ENCODE data around the gene WDFY2. TPM values are rescaled to one million over a fixed set of nuclear protein-coding genes. Genes with fewer than 3 reads are reported as not detected.

Gene WDFY2
- total RNA-seq, 1 donor from 2014 or later: 11.1 TPM

DNA sequence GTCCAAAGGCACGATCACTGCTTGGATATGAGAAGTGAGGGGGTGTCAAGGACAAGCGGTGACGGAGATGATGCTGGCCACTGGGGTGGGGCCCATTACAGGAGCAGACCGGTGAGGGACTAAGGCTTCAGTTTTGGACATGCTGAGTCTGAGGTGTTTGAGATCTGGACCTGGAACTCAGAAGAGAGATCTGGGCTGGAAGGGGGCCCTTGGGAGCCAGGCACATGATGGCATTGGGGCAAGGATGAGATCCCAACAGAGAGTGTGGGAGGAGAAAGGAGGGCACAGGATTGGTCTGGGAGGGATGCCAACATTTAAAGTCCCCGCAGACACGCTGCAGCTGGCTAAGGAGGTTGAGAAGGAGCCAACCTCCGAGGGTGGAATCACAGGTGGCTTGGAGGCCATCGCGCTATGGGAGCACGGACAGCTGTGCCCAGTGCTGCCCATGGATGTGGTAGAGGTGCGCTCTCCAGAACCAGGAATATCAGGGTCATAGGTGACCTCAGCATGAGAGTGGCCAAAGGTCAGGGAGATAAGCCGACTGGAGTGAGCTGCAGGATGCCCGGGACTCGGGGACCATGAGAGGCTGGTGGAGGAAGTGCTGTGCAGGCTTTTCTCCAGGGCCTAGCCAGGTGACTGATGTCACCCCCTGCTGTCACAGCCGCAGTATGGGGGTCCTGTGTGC, 197.9 kb downstream of the WDFY2 start:
- H3K36me3 ChIP-seq (ENCODE audit: control insufficient read depth, insufficient read depth, low read length): no peaks in the 10 kb centered on the region
- TF ChIP-seq, protein P1, sequence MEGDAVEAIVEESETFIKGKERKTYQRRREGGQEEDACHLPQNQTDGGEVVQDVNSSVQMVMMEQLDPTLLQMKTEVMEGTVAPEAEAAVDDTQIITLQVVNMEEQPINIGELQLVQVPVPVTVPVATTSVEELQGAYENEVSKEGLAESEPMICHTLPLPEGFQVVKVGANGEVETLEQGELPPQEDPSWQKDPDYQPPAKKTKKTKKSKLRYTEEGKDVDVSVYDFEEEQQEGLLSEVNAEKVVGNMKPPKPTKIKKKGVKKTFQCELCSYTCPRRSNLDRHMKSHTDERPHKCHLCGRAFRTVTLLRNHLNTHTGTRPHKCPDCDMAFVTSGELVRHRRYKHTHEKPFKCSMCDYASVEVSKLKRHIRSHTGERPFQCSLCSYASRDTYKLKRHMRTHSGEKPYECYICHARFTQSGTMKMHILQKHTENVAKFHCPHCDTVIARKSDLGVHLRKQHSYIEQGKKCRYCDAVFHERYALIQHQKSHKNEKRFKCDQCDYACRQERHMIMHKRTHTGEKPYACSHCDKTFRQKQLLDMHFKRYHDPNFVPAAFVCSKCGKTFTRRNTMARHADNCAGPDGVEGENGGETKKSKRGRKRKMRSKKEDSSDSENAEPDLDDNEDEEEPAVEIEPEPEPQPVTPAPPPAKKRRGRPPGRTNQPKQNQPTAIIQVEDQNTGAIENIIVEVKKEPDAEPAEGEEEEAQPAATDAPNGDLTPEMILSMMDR (IDR thresholded peaks at IDR 0.05; ENCODE audit: insufficient read depth, low read length, poor library complexity, severe bottlenecking): no peak
- no peak for DNase-seq (ENCODE audit: low read depth)
- no peak overlapping the region for H3K4me3 ChIP-seq (ENCODE audit: low read depth, low read length)
- no peaks in the 10 kb centered on the region for H3K27me3 ChIP-seq (ENCODE audit: control insufficient read depth, insufficient read depth, low read length)

DNA sequence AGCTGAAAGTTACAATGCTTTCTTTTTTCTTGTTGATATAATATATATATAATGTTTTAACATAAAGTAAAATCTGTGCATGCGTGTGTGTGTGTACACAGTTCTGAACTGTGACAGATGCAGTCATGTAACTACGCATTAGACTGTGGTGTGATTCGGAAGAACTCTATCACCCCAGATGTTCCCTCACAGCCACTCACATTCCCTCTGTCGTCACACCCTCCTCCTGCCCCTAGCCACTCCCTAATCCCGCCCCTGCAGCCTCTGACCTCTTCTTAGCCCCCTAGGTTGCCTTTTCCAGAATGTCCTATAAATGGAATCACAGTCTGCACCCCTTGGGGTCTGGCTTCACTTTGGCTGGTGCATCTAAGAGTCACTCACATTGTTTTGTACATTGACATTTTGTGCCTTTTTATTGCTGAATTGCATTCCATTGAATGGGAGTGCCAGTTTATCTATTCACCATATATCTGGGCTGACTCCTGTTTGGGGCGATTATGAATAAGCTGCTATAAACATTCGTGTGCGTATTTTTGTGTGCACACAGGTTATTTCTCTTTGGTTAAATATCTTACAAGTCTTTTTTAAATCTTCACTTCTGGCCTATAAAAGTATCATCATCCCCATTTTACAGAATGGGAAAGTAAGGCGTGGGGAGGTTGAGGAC, 199.3 kb downstream of the WDFY2 start:
- Histone ChIP-seq H3K4me3 (ENCODE audit: low read depth, low read length) (no peak overlapping the region), H3K27me3 (ENCODE audit: control insufficient read depth, insufficient read depth, low read length) (no peaks in the 10 kb centered on the region), H3K36me3 (ENCODE audit: control insufficient read depth, insufficient read depth, low read length) (no peaks in the 10 kb centered on the region)
- DNase-seq (ENCODE audit: low read depth): no peak
- TF ChIP-seq, protein P1 (IDR thresholded peaks at IDR 0.05; ENCODE audit: insufficient read depth, low read length, poor library complexity, severe bottlenecking): no peak

DNA sequence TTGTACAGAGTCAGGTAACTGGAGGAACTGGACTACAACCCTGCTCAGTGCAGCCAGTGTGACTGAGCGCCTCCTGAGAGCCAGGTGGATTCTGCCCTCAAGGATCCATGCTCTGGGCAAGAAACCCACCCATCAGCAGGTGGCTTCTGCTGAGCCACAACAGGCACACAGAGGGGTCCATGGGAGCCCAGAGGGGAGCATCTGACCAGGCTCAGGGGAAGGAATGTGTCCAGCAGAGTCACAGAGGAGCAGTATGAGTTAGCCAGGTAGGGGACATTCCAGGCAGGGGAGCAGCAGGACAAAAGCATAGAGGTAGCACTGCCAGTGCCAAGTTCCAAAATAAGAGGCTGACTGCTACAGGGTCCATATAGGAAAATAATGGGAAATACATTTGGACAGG, 199.8 kb downstream of the WDFY2 start:
- H3K36me3 ChIP-seq (ENCODE audit: control insufficient read depth, insufficient read depth, low read length): no peaks in the 10 kb centered on the region
- TF ChIP-seq, protein P1 (IDR thresholded peaks at IDR 0.05; ENCODE audit: insufficient read depth, low read length, poor library complexity, severe bottlenecking): no peak
- no peak for DNase-seq (ENCODE audit: low read depth)
- H3K27me3 ChIP-seq (ENCODE audit: control insufficient read depth, insufficient read depth, low read length): no peaks in the 10 kb centered on the region
- no peak overlapping the region for H3K4me3 ChIP-seq (ENCODE audit: low read depth, low read length)

DNA sequence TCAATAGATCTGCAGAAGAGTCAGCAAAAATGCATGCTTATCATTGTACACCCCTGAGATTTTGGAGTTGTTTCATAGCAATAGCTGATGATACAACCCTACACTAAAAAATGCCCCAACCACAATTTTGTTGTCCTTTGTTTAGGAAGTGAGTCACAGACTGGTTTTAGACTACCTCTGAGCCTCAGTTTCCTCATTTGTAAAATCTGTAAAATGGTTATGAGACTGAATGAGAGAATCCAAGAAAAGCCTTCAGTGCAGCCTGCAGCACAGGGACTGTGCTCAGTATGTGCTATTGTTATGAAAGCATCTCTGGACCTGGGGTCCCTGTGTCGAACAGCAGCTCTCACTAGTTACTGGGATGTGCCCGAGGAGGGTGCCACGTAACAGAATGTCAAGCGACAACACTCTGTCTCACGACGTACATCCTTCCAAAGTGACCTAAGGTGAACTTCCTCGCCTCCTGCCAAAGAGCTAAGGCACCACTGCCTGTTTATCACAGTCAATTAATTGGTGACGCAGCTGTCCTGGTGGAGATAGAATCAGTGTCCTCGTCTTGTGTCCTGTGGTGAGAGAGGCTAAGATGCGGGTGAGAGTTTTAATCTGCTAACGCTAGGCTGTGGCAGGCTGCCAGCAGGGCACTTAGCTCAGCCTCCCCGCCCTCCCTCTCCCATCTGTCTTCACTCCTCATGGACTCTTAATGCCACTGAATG, 201.6 kb downstream of the WDFY2 start:
- TF ChIP-seq, protein P1 (IDR thresholded peaks at IDR 0.05; ENCODE audit: insufficient read depth, low read length, poor library complexity, severe bottlenecking): no peak
- Histone ChIP-seq H3K27me3 (ENCODE audit: control insufficient read depth, insufficient read depth, low read length) (no peaks in the 10 kb centered on the region), H3K36me3 (ENCODE audit: control insufficient read depth, insufficient read depth, low read length) (no peaks in the 10 kb centered on the region), H3K4me3 (ENCODE audit: low read depth, low read length) (no peak overlapping the region)
- no peak for DNase-seq (ENCODE audit: low read depth)

DNA sequence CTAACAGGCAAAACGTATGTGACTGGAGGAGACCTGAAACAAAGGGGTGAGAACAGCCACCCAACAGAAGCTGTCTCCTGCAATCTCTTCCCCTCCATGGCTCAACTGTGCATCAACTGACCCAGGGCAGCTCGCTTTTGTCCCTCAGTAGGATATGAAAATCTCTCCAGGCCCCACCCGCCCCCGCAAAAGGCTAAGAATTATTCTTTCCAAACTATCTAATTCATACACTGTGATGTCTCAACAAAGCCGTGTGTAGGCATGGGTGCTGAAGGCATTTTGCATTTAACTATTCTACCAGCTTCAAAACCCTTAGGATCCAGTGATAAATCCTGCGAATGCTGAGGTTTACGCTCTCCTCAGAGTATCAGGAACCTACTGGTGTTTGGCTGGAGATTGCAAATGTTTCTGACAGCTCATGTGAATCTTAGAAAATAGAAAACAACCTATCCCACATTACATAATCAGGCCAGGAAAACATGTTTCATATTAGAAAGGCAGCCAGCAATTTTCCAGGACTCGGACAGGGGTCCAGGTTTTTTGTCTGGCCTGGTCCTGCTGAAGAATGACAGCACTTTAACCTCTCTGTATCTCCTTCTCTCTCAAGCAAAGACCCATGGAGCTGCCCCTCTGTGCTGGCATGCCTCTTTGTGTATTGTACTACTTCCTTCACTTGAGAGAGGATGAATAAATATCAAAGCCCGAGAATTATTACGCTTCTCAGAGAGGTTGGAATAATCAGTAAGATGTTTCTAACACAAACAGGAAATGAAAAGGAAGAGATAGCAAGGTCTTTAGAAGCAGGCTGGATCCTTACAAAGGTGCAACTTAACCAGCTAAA, 202.4 kb downstream of the WDFY2 start:
- TF ChIP-seq, protein P1 (IDR thresholded peaks at IDR 0.05; ENCODE audit: insufficient read depth, low read length, poor library complexity, severe bottlenecking): no peak
- Histone ChIP-seq H3K4me3 (ENCODE audit: low read depth, low read length) (no peak overlapping the region), H3K36me3 (ENCODE audit: control insufficient read depth, insufficient read depth, low read length) (no peaks in the 10 kb centered on the region), H3K27me3 (ENCODE audit: control insufficient read depth, insufficient read depth, low read length) (no peaks in the 10 kb centered on the region)
- DNase-seq (ENCODE audit: low read depth): no peak
